Measurements from ENCODE around the gene GAREM1. TPM values are rescaled to one million over a fixed set of nuclear protein-coding genes. Genes with fewer than 3 reads are reported as not detected.
"Not testable (repeated sequence)": the region's sequence is repeated elsewhere in the genome, so short reads cannot be mapped to it uniquely, and the experiment has no call there.

Gene GAREM1
- polyA plus RNA-seq, 1 donor: 8.1 TPM

DNA sequence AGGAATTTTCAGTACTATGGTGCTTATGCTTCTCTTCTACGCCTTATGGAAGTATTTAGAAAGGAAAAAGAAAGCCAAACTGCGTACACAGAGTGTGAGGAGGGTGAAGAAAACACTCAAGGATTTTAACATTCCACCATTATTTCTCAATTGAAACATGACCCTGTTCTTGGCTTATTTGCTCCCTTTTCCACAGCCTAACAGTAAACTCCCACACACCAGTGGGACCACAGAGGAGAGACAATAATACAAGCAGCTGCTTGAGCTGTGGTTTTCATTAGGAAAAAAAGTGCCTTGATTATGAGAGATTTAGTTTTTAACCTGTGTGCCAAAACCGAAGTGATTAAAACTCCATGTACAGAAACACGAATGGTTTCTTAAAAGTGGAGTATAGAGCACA lies 146.5 kb downstream of the GAREM1 start:
- DNase-seq: peak; percentile 80

DNA sequence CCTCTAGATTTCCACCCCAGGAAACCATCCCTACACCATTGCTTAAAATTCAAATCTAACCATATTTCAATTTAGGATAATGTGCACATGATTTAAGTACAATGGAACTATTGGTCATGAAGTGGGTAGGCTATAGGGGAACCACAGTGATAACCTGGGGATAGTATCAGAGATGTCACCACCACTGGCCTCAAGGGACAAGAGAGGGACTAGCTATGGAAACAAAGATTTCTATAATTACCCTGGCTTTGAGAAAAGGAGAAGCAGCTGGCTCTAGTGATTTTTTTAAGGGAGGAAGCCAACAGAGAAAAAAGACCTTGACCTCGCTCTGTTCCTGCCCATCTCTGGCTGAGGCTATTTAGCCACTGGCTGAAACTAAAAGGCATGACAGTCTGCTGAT lies 148.9 kb downstream of the GAREM1 start:
- no peak for DNase-seq

DNA sequence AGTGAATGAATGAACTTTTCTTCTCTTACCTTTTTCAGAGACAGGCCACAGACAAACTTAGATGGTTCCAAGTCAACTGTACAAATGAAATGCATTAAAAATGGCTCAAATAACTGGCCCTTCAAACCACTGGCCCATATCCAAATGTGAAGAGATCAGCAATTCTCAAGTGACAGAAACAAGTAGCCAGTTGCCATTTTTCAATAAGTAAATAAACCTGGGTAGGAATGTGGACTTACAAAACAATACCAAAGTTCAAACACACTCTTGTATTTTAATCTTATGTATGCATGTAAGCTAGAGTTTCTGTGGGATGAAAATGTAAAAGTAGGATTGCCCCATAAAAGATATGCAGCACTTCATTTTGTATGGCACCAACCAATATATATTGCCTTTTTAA lies 151.6 kb downstream of the GAREM1 start:
- no peak for DNase-seq

DNA sequence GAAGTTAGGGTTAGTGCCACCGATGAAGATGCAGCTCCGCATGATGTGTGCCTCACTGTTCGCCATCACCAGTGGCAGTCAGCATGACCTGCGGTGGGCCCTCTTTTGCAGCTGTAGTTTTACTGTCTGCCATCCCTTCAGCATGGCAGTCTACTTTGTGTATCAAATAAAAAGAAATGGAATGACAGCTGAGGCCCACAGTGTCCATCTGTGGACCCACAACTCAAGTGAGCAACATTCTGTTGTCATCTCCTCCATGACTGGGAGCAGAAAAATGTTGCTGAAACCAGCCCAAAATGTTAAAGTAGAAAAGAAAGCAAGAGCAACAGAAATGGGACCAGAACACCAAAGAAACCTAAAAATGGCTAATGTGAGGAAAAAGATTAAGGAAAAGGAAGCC lies 152.1 kb downstream of the GAREM1 start:
- no peak for DNase-seq

DNA sequence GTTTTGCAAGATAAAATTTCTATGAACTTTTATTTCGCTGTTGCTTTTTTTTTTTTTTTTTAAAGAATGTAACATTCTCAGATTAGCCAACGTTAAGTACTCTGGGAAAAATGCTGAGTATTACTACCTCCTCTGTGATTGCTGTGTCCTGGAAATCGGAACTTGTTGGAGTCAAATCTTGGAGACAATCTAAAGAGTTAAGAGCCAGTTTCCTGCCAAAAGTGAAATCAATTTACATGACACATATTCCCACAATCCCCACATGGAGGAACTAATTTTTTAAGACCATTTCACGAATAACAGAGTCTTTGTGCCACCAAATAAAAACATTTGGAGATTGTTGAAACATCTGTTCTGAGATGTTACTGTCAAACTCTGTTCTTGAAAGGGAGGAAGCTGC lies 153.0 kb downstream of the GAREM1 start:
- peak; percentile 23 for DNase-seq

DNA sequence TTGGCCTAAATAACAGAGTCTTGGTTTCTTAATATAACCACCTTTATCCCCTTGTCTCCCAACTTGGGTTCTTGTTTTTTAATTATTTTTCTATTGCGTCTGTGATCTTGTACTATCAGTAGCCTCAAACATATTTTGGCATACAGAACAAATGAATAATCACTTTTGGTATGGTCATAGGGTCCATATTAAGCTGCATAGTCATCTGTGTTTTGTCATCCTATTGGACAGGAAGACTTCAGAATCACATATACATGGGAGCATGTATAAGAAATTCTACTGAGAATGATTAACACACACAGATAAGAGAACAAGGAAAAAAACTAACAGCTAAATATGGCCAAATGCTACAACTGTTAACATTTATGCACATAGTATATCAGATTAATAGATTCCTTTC lies 154.8 kb downstream of the GAREM1 start:
- DNase-seq: no peak

DNA sequence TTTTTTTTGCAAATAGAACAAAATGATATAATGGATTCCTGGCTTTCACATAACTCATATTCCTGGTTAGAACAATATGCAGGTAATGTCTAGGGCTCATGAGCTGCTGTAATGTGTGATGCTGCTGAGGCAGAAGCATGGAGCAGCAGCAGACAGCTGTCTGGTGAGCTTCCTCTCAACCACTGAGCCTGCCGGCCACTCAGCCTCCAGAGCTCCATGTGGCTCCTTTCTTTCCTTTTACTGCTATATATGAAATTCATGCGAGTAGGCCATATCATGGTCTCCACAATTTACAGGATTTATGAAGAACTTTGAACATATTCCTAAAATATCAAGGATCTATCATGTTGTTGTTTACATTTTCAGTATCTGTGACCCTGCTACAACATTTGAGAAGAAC lies 159.9 kb downstream of the GAREM1 start:
- DNase-seq: no peak

DNA sequence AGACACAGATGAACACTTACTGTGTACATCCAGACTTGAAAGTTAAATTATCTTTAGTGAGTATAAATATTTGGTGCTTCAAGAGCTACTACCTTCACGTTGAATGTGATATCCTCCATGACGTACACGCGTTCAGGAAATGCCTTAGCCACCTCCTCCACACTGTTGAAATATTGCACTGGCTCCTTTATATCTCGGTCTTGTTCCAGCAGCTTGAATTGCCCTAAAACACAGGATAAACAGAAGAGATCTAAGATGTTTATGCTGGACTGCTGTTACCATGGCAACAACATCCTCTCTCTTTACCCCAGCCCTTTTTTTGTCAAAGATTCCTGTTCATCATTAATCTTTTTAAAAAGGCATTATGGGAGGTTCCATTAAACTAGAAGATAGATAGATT lies 160.6 kb downstream of the GAREM1 start:
- DNase-seq: peak; percentile 58

DNA sequence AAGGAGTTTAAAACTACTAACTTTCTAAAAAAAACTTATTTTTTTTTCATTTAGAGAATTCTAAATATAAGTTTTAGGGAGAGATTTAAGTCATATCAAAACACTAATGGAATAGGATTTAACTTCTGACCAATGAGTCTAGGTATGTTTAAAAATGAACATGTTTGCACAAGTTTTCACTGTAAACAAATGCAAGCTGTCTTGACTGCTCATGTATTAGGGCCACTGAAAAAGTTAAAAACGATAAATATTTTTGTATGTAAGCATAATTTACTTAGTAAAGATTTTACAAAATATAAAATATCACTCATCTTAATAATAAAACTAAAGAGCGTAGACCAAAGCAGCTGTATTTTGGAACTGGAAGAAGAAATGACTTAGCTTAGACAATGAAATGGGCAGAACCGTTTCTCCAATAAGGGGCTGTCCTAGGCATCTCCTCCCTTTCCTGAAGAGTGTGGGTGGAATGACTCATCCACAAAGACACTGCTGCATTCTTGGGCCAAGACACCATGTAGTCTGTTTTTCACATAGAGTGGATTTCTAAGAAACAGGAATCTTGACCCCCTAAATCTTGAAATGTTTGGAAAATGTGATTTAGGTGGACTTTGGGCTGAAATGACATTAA lies 162.1 kb downstream of the GAREM1 start:
- DNase-seq: peak; percentile 54

DNA sequence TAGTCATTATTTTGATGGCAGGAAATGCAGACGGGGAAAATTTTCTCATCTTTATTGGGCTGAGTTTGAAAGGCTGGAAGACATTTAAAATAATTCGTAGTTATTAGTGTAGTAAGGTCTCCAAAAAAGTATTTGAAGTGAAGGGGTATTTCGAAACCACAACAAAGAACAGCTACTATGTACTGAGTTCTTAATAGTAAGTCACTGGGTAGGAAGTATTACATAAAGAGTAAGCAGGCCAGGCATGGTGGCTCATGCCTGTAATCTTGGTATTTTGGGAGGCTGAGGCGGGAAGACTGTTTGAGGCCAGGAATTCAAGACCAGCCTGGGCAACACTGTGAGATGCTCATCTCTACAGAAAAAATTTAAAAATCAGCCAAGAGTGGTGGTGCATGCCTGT lies 167.3 kb downstream of the GAREM1 start:
- DNase-seq: no peak

DNA sequence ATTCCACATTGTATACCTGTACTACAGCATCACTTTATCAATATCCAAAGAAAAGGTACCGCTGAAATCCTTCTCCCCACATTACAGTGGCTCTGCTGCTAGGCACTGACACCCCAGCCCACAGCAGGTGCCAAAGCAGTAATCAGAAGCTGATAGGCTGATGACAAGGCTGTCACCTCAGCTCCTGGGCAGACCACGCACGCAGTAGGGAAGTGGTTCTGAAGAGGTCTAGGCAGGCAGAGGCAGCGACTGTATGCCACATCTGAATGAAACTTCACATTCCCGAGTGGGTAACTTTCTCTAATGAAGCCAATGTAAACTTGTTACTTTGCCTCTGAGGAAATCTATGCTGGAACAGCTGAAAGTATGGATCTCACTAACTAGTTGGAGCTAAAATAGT lies 167.9 kb downstream of the GAREM1 start:
- DNase-seq: no peak

DNA sequence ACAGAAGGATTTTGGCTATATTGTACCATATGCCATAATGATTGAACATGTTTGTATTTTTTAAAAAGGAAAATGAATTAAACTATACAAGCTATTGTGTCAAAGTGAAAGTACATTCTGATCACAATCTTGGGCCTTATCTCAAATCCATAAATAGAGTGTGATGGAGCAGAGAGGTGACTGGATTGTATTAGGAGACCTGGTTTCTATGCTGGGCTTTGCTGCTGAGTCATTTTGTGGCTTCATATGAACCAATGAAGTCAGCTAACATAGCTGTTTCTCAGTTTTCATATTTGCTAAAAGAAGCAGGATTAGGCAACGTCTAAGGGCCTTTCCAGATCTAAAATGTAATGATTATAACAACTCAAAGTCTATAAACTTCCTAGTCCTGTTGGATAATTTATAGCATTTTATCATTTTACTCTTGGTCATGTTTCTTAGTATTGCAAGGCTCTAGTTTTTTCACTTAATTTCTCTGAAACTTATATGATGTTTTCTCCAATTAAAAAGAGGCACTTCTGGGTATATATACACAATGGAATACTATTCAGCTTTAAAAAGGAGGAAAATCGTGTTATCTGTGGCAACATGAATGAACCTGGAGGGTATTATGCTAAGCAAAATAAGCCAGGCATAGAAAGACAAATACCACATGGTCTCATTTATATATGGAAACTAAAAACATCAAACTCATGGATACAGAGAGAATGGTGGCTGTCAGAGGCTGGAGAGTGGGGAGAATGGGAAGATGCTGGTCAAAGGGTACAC lies 168.5 kb downstream of the GAREM1 start:
- no peak for DNase-seq

DNA sequence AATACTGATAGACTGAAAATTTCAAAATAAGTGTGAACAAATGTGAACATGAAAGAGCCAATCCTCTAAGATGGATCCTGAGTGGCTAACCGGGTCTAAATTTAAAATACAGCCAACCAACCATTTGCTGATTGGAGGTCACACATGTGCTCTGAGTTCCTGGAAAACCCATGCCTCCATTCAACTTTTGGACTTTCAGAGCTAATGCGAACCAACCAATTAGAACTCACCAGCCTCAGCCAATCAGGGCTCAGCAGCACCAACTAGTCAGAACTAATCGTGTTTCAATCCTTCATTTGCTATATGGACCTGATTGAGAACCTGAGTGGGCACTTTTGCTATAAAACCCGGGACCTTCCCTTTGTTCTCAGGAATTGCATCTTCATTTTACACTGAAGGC lies 169.3 kb downstream of the GAREM1 start:
- no peak for DNase-seq

DNA sequence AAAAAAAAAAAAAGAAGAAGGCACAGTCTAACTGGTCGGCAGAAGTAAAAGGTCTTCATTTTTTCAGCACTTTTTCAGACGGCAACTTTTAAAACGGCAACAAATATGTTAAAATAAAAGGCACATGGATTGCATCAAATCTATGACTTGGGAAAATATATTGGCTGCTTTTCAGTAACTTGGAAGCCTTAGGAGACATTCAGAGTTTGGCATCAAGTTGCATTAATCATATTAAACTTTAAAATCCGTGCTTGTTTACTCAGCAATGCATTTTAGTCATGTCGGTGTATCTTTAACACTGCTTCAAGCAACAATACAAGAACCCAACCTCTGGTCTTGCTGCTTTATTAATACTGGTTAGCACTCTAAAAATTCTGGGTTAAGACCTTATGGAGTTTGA lies 169.8 kb downstream of the GAREM1 start:
- DNase-seq: peak; percentile 44

DNA sequence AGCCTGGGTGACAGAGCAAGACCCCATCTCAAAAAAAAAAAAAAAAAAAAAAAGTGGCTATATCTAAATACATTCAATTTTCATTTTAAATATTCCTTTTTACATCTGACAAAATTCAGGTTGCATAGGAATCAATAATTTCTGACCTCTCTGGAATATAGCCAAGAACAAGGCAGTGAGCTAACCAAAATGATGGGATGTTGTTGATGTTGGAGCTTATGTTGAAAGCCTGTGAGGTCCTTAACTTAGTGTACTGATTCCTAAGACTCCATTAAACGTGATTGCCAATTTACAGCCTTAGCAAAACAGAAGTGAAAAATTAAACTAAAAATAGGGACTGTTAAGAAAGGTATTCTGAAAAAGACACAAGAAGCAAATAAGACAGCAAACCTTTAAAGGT lies 171.2 kb downstream of the GAREM1 start:
- no peak for DNase-seq

DNA sequence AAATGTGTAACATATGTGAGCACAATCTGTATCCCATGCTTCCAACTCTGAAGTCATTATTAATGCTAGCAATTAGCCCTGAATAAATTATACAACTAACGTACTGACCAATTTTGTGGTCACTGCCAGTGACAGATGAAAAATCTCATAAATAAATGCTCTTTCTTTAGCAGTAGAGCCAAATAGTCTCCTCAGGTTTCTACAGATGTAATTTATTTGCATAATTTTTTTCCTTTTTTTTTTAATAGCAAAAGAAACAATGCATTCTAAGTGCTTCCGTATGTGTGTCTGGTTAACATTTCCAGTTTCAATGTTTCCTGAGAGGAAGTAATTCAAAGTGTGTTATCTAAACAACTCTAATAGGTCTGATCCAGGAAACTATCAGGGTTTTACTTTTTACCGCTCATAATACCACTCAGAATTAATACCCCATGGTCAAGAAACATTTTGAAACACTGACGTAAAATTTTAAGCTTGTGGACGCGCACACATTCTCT lies 172.5 kb downstream of the GAREM1 start:
- peak; percentile 27 for DNase-seq

DNA sequence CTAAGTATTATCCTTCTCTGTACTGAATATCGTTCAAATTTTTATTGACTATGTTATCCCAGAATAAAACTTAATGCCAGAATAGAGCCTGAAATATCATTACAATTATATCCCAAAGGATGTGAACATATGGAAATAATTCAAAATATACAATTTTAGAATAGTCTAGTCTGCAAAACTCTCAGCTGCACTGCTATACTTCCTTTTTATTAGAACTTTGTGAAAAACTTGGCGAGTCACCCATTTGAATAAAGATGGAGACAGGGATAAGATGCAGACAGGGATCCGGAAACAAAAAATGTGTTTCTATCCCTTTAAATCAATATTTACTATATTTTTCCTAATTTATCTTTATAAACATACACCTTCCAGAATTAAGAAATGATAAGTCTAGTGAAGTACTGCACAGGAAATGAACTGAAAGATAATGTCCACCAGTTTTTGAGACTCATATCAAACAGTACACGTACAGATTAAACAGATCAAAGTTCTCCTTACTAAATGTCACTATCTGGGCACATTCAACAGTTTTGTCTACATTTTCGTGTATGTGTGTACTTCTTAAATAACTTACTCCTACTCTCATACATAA lies 173.0 kb downstream of the GAREM1 start:
- DNase-seq: peak; percentile 74

DNA sequence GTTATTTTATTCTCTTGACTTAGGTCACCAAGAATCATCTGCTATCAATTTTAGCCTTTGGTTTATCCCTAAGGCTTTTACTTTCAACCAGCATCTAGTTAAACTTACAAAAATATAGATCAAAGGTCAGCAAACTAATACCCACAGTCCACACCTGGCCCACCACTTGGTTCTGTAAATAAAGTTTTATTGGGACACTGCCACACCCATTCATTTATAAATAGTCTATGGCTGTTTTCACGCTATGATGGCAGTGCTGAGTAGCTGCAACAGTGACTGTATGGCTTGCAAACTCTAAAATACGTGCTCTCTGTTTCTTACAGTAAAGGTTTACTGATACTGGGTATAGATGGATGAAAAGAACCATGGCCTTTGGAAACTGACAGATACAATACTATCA lies 173.8 kb downstream of the GAREM1 start:
- DNase-seq: no peak

DNA sequence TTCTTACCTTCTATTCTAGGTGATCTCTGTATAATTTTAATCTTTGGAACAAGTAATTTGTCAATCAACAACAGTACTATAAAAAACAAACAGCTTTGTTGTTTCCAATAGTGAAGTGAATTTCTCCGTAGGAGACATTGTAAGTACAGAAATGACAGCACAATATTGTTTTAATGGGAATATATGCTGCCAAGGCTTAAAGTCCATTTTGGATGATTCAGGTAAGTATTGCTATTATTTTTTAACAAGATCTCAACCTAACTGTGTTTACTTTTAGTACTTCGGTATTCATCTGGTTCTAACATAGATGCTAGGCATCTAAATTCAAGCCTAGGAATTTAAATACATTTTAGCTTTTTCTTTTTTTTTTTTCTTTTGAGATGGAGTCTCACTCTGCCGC lies 175.1 kb downstream of the GAREM1 start:
- no peak for DNase-seq

DNA sequence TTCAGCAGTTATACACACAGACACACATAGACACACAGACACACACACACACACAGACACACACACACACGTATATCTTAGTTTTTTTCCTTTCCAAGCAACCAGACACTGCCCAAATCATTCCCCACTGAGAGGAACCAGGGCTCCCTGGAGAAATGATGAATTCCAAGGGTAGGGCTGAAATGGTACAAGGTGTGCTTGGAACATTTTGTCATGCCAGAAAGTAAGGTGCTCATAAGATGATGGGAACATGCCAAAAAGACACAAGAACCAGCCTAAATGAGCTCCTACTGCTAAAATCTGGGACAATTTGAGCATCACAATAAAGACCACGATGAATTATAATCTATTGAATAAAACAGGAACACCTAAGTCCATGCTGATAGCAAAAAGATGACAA lies 177.6 kb downstream of the GAREM1 start:
- DNase-seq: no peak

DNA sequence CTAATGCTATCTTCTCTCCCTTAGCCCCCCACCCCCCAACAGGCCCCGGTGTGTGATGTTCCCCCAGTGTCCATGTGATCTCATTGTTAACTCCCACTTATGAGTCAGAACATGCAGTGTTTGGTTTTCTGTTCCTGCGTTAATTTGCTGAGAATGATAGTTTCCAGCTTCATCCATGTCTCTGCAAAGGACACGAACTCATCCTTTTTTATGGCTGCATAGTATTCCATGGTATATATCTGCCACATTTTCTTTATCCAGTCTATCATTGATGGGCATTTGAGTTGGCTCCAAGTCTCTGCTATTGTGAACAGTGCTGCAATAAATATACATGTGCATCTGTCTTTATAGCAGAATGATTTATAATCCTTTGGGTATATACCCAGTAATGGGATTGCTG lies 179.1 kb downstream of the GAREM1 start:
- DNase-seq: not testable (repeated sequence)

DNA sequence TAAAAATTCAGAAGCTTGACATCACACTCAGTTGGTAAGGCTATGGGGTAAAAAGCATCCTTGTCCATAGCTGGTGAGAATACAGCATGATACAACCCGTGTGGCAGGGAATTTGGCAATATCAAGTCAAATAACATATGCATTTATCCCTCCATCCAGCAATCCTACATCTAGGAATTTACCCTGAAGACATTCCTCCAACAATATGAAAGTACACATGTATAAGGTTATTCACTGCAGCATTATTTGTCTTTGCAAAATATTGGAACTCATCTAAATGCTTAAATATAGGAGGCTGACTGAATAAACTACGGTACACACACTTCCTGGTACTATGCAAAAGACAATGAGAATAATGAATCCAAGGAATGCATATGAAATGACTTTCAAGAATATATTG lies 179.9 kb downstream of the GAREM1 start:
- DNase-seq: no peak

DNA sequence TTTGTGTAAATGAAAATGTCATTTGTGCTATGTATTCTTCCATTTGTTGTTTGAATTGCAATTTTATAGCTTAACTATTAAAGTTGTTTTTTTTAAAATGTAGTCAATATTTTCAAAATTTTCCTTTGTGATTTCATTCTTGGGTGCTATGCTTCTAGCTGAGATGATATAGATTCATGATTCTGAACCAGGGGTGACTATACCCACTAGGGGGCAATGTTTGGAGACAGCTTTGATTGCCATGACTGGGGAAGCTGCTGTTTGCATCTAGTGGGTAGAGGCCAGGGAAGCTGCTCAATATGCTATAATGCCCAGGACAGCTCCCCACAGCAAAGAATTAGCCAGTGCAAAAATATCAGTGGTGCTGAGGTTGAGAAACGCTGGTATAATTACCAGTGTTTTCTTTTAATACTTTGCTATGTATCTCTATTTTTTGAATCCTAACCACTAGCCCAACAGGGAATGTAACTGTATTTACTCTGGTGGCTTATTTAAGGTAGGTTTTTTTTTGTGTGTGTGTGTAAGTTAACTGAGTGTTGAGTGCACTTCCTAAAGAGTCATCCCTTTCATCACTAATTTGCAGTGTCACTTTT lies 181.1 kb downstream of the GAREM1 start:
- peak; percentile 43 for DNase-seq

DNA sequence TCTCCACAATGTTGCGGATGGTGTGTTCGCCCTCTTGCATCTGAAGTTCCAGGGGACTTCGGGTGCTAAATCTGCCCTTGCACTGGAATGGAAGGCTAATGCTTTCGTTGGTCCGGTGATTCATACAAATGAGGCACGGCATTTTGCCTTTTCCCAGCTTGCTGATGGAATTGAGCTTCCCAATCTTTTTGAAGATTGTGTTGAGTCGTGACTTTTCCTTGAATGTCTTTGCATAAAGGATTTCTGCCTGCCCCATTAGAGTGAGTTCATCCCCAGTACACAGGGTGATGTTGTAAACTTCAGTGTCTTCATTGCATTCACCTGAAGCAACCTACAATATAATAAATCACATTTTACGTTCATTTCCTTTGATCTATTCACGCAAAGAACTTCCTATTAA lies 182.8 kb downstream of the GAREM1 start:
- no peak for DNase-seq

All from hindlimb muscle (tissue), 1 donor.